Small intestine (tissue), 7 donors: ENCODE data around the gene GNAQ. TPM values are rescaled to one million over a fixed set of nuclear protein-coding genes. Genes with fewer than 3 reads are reported as not detected.

Experiments used
- DNase-seq, 2 donors: peaks; one replicate each; pipeline versions ENCODE4 v3.0.0 to v3.0.0-alpha.2; 2013
- FAIRE-seq: peaks from 2 replicates; lab custom pipeline; 2012; peaks lifted over from hg19 to GRCh38; lab: Jason Lieb, UNC
- H3K27ac ChIP-seq, 3 donors: one replicate each; pipeline ENCODE4 v1.5.1; 2013; ENCODE audit warnings: low read length in 2 of 3, mild to moderate bottlenecking in 2 of 3, control low read depth in 1 of 3, inconsistent platforms in 1 of 3, low read depth in 1 of 3, moderate library complexity in 1 of 3
- H3K27me3 ChIP-seq, 3 donors: one replicate each; pipeline ENCODE4 v1.6.1; 2013; ENCODE audit warnings: low read length in 3 of 3, inconsistent platforms in 1 of 3; ENCODE audit not compliant: control insufficient read depth in 3 of 3, insufficient read depth in 3 of 3
- H3K36me3 ChIP-seq, 3 donors: one replicate each; pipeline ENCODE4 v1.6.1; 2013; ENCODE audit warnings: low read length in 3 of 3, inconsistent platforms in 1 of 3, low read depth in 1 of 3, mild to moderate bottlenecking in 1 of 3, moderate library complexity in 1 of 3; ENCODE audit not compliant: control insufficient read depth in 3 of 3, insufficient read depth in 2 of 3
- H3K4me1 ChIP-seq, 3 donors: one replicate each; pipeline ENCODE4 v1.6.1; 2013; ENCODE audit warnings: low read length in 2 of 3, inconsistent platforms in 1 of 3, low read depth in 1 of 3, mild to moderate bottlenecking in 1 of 3, moderate library complexity in 1 of 3; ENCODE audit not compliant: control insufficient read depth in 3 of 3, insufficient read depth in 2 of 3
- H3K4me3 ChIP-seq, 3 donors: one replicate each; pipeline ENCODE4 v1.5.1; 2013; ENCODE audit warnings: low read length in 3 of 3, control low read depth in 1 of 3, inconsistent platforms in 1 of 3, low read depth in 1 of 3, mild to moderate bottlenecking in 1 of 3, moderate library complexity in 1 of 3
- H3K9me3 ChIP-seq, 2 donors: one replicate each; pipeline ENCODE4 v1.6.1; 2013; ENCODE audit warnings: low read depth in 1 of 2, low read length in 1 of 2; ENCODE audit not compliant: control insufficient read depth in 2 of 2, insufficient read depth in 1 of 2
- WGBS, 3 donors: extraction: QIAGEN DNeasy Blood & Tissue Kit; methylation state at CpG; one replicate each; pipeline ENCODE4 v1.1.7; 2013; 5-methylcytosine and 5-hydroxymethylcytosine counted together
- polyA plus RNA-seq, 4 donors: library from polyadenylated mRNA; stranded (reverse) in 3 of 4; unstranded in 1 of 4; fragments of 200-250 nt in 3 of 4; fragments of 120-200 nt in 1 of 4; gene quantifications; one replicate each; pipeline versions ENCODE4 v1.2.1 to v1.2.3, GENCODE V29; 2013
- donor health status: healthy with polysubstance abuse.
- donor health status: control.
- donor health status: control.
- donor health status: Bipolar disorder and iron deficiency.
- donor health status: healthy.

GNAQ gene
- polyA plus RNA-seq, 4 donors: 10.0 to 32.3 (median 15.6) TPM

DNA sequence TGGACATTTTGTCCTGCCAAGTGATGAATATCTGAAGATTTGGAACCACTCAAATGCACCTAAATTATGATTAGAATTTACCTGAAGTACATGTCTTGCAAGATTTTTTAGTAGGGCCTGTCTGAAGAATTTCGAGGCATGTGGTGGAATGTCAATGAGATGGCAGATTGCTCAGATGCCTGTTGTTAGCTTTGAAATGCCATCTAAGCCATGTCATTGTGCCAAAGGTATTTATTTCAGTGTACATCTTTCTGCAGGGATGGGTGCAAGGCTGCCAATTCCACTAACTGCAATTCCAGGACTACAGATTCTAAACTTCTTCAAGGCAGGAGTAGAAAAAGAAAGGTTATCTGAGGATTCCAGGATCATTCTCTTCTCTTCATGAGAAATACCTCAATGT, 9.1 kb upstream of the GNAQ start:
- no peak overlapping the region for H3K27ac ChIP-seq
- H3K36me3 ChIP-seq: no peaks in the 10 kb centered on the region
- H3K9me3 ChIP-seq: no peaks in the 10 kb centered on the region
- FAIRE-seq: no peak
- no peaks in the 10 kb centered on the region for H3K27me3 ChIP-seq
- no peak overlapping the region for H3K4me3 ChIP-seq
- 86 to 90% (median 90%) methylated on average over 1 of the region's 1 CpG for WGBS, 3 donors
- no peaks in the 10 kb centered on the region for H3K4me1 ChIP-seq
- no peak for DNase-seq

- no peak overlapping the region for H3K4me3 ChIP-seq
- 35 to 62% (median 43%) methylated on average over 4 of the region's 4 CpGs for WGBS, 3 donors
- no peaks in the 10 kb centered on the region for H3K9me3 ChIP-seq
- no peak overlapping the region for H3K27ac ChIP-seq
- H3K36me3 ChIP-seq: no peaks in the 10 kb centered on the region
- DNase-seq (peak in 1 of 2 donors; percentile 36), FAIRE-seq (no peak)
- H3K27me3 ChIP-seq: no peaks in the 10 kb centered on the region
- H3K4me1 ChIP-seq: peaks cover 0 to 5% (median 5%) of the 10 kb centered on the region in 3 donors
Measured at GRCh38 chr9:78038620-78039300, 7.1 kb upstream of the GNAQ start.

DNA sequence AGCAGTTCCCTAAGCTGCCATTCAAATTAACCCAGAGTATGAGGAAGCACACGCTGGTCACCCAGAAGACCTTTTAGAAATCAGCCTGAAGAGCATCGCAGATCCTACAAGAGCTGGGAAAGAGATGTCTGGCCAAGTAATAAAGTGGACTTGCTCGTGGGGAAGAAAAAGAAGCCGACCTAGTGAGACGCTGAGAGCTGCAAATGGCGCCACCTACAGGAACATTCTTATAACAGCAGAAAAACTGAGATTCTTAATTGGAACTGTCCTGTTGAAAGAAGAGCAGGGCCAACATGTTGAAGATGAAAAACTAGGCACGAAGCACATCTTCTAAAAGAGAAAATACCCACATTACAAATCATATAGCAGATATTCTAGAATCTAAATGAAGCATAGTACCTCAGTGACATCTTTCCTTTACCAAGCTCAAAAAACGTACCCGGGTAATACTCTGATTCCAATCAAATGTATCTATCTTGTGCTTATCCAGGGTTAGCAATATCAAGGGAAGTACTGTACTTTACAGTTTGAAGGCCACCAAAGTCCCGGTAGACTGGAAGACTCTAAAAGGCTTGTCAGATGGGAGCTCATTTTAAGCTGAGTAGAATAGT, 3.9 kb upstream of the GNAQ start:
- no peaks in the 10 kb centered on the region for H3K36me3 ChIP-seq
- peak; percentile 84 to 88 for DNase-seq
- no peak overlapping the region for H3K27ac ChIP-seq
- no peak overlapping the region for H3K4me3 ChIP-seq
- no peak for FAIRE-seq
- H3K4me1 ChIP-seq: peaks cover 0 to 5% (median 5%) of the 10 kb centered on the region in 3 donors
- H3K9me3 ChIP-seq: no peaks in the 10 kb centered on the region
- no peaks in the 10 kb centered on the region for H3K27me3 ChIP-seq
- 16 to 20% (median 19%) methylated on average over 10 of the region's 10 CpGs for WGBS, 3 donors

DNA sequence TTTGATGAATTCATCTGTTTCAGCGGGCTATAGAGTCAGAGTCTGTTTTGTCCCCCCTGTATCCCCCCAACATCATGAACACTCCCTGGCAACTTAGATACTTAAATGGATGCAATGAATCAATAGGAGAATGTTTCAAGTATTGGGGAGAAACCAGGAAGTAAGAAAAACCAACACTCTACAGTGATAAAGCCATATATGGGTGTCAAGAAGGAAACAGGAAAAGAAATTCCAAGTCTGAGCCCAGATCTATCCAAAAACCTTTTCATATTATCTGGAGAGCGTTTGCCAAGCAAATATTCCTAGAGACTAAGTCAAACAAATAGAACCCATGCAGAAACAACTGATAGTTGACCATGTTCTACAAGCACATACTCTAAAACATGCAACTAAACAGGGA, 2.3 kb upstream of the GNAQ start:
- Histone ChIP-seq H3K4me1 (peaks cover 0 to 8% (median 7%) of the 10 kb centered on the region in 3 donors), H3K27me3 (no peaks in the 10 kb centered on the region), H3K27ac (no peak overlapping the region), H3K4me3 (no peak overlapping the region), H3K36me3 (no peaks in the 10 kb centered on the region), H3K9me3 (no peaks in the 10 kb centered on the region)
- 52 to 60% (median 53%) methylated on average over 2 of the region's 2 CpGs for WGBS, 3 donors
- DNase-seq (peak; percentile 24 to 29), FAIRE-seq (no peak)

GRCh38 chr9:78032730-78033457, 1.3 kb upstream of the GNAQ start:
- Histone ChIP-seq H3K4me1 (peaks cover 0 to 10% (median 7%) of the 10 kb centered on the region in 3 donors), H3K27ac (peak overlapping the region; percentile 87 to 94 (median 93)), H3K27me3 (no peaks in the 10 kb centered on the region), H3K36me3 (no peaks in the 10 kb centered on the region), H3K9me3 (no peaks in the 10 kb centered on the region), H3K4me3 (peak overlapping the region; percentile 70 to 90 (median 86))
- DNase-seq (peak; percentile 68 to 75), FAIRE-seq (no peak)
- WGBS, 3 donors: 6 to 31% (median 21%) methylated on average over 14 of the region's 14 CpGs

DNA sequence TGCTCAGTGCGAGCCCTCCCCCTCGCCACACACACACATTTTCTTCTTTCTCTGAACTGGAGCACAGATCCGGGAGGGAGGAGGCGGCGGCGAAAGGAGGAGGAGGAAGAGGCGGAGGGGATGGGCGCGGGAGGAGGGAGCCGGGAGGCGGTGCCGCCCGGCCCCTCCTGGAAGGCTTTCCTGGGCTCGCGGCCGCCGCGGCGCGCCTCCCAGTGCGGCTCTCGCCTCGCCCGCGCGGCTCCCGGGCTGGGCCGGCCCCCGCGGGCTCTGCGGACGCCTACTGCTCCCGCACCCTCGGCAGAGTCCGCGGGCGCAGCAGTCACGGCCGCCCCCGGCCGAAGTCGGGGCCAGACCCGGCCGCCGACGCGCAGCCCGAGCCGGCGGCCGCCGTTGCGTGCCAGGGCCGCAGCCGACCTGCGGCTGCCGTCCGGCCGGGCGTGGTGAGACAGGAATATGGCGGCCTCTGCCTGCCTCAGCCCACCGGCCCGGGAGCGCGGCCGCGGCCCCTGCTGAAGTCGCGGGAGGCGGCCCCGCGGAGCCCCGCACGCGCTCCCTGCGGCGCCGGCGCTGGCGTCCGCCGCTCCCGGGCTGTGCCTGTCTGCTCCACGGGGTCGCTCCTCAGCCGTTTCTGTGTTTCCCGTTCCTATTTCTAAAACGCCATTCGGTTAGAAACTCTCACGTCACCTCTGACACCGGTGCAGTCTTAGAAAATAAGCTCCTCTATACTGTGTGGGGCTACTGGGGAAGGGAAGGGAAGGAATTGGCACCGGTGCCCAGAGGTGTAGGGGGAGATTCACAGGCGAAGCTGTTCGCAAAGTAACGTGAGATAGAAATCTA, 500 bp upstream of the GNAQ start:
- H3K4me1 ChIP-seq: peaks cover 0 to 10% (median 10%) of the 10 kb centered on the region in 3 donors
- peak overlapping the region; percentile 87 to 94 (median 93) for H3K27ac ChIP-seq
- H3K4me3 ChIP-seq: peak overlapping the region; percentile 70 to 90 (median 86)
- no peaks in the 10 kb centered on the region for H3K9me3 ChIP-seq
- peak; percentile 91 to 96 for DNase-seq
- H3K36me3 ChIP-seq: no peaks in the 10 kb centered on the region
- no peaks in the 10 kb centered on the region for H3K27me3 ChIP-seq
- WGBS, 3 donors: 0 to 2% (median 1%) methylated on average over 23 to 95 of the region's 95 CpGs
- no peak for FAIRE-seq

DNA sequence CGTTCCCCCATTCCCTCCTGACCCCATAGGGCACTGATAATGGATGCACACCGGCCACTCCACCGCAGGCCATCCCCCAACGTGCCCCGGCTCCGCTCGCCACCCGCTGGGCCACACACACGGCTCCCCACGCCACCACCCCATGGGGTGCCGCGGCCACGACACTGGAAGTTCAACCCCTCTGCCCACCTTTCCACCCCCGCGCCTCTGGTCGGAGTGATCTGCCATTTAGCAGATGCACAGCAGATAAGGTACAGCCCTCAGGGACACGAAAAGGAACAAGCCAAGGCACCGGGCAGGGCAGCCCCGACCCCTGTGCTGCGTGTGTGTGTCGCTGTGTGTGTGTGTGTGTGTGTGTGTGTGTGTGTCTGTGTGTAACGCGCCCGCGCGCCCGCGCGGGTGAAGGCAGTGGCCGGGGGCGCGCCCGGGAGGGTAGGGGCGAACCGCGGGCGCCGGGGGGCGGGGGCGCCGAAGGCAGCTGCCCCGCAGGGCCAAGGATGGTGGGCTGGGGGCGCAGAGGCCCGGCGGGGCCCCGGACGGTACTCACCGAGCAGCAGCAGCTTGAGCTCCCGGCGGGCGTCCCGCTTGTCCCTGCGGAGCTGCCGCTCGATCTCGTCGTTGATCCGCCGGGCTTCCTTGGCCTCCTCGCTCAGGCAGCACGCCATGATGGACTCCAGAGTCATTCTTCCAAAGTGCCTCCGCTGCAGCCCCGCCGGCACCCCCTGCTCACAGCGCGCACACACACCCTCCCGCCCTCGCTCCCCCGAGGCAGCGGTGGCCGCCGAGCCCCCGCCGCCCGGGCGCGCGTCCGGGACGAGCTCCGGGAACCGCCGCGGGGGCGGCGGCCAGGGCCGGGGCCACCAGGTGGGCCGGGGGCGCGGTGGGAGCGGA, 813 bp downstream of the GNAQ start:
- Histone ChIP-seq H3K4me1 (peaks cover 0 to 10% (median 10%) of the 10 kb centered on the region in 3 donors), H3K4me3 (peak overlapping the region; percentile 86 to 90 (median 87)), H3K27ac (peak overlapping the region; percentile 79 to 93 (median 87)), H3K9me3 (no peaks in the 10 kb centered on the region), H3K27me3 (no peaks in the 10 kb centered on the region), H3K36me3 (no peaks in the 10 kb centered on the region)
- WGBS, 3 donors: 1% methylated on average over 62 to 91 of the region's 91 CpGs
- DNase-seq (peak; percentile 53 to 83), FAIRE-seq (no peak)
